NCI-H1105 (cell line): ENCODE data around the gene MYLK.

Source experiments
- DNase-seq: peaks from one replicate; lab custom pipeline; 2025; lab: John Stamatoyannopoulos, UW

MYLK gene

GRCh38 chr3:123587401-123587800, 296.7 kb downstream of the MYLK start:
- DNase-seq, result no peak

DNA sequence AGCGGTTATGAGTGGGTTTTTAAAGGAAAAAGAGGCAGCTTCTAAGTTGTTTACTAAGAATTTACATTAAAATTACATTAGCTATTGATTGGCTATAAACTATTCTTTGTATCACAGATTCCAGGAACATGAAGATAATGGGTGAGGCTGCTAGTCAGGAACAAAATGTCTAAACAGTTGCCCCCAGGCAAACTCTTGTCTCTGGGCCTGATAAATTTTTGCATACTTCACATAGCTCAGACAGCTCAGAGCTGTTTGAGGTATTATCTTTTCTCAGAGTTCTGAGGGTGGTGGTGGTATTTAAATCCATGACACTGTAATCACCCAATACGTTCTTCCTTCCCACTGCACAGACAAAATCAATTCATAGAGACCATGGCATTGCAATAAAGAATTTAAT, 297.2 kb downstream of the MYLK start:
- no peak for DNase-seq

DNA sequence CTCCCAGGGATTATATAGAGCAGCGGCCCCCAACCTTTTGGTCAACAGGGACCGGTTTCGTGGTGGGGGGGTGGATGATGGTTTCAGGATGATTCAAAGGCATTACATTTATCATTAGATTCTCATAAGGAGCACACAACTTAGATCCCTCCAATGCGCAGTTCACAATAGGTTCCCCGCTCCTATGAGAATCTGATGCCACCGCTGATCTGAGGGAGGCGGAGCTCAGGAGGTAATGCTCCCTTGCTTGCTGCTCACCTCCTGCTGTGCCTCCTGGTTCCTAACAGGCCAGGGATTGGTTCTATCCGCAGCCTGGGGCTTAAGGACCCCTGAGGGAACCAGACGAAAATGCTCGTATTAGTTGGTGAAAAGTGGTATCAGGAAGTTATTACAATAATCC, 298.0 kb downstream of the MYLK start:
- DNase-seq, result peak; percentile 92

DNA sequence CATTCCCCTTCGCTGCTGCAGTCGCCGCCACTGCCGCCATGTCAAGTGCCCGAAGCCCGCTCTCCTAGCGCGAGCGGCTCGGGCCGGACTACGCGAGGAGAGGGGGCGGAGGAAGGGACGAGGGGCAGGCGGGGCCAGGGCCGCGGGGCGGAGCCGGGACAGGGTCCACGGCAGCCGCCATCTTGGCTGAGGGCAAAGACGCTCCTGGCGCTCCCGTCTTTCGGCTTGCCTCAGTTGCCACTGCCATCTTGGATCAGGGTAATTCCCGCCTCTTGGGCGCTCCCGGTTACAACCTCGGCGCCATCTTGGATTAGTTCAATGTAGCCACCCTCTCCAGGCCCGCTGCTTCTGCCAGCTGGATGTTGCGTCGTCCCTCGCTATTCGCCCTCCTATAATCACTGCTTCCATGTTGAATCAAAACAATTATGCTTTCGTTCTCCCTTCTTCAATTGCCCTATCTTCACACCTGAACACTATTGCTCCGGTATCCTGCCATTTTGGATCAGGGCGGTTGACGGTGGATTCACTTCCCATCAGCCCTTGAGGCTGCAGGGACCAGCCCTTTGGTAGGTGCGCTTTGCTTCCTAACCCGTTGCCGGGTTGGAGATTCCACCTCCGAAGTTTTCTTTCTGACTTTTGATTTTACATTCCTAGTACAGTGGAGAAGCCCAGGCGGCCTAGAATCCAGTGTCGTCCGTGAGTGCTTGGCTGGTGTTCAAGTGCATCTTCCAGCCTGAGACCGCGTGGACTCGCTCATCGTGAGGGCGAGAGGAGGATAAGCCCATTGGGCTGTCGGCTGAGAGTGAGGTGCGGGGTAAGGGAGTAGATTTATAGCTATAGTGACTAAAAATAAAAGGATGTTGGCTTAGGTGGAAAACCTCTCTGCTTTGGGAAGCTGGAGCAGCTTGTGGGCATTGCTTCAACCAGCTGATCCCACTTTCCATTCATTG, 298.9 kb downstream of the MYLK start, which contains the start of gene HACD2:
HACD2 (minus strand) TSS at position 66 of the 950 bp plus-strand sequence; CDS start at position 40, 26 bp downstream.
- DNase-seq, result peak; percentile 100

GRCh38 chr3:123584284-123584987, 299.7 kb downstream of the MYLK start:
- peak; percentile 67 for DNase-seq

DNA sequence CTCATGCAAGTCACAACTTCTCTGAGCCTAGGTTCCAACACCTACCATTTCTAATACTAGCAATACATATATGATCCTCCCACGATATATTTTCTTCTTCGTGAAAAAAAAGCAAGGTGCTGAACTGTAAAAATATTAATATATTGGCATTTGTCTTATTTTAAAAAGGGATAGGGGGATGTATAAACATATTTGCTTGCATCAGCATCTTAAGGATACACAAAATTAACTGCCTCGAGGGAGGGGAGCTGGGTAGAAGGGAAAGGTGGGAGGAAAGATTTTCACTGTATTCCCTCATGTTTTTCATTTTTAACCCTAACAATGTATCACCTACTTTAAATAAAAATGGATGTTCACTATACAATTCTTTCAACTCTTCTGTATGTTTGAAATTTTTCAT, 300.6 kb downstream of the MYLK start:
- no peak for DNase-seq

DNA sequence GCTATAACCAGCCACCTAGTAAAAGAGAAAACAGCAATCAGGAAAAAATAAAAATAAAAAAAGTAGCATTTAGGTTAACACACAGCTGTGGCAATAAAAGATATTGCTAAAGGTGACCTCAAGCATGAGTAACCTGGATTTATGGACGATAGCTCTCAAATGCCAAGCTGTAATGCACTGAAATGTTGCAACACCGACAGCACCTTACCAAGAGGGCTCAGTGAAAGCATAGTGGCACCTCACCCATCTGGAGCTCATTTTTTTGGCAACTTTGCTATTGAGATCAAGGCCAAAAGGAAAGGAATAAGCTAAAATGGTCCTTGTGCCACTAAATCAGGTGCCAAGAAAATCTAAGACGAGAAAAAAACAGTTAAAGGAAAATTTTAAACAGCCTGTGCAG, 301.8 kb downstream of the MYLK start:
- no peak for DNase-seq

GRCh38 chr3:123576122-123576521, 308.0 kb downstream of the MYLK start:
- DNase-seq, result no peak

DNA sequence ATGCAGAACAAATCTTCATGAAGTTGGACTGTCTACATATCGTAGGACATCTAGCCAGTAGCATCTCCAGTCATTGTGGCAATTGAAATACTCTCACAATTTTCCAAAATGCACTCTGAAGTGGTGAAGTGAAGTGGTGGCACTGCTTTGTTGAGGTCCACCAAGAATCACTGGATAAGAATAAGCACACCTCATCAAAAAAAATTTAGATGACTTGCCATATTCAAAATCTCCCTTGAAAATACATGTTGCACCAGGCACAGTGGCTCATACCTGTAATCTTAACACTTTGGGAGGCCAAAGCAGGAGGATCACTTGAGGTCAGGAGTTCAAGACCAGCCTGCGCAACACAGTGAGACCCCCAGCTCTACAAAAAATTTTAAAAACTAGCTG, 312.2 kb downstream of the MYLK start:
- no peak for DNase-seq

DNA sequence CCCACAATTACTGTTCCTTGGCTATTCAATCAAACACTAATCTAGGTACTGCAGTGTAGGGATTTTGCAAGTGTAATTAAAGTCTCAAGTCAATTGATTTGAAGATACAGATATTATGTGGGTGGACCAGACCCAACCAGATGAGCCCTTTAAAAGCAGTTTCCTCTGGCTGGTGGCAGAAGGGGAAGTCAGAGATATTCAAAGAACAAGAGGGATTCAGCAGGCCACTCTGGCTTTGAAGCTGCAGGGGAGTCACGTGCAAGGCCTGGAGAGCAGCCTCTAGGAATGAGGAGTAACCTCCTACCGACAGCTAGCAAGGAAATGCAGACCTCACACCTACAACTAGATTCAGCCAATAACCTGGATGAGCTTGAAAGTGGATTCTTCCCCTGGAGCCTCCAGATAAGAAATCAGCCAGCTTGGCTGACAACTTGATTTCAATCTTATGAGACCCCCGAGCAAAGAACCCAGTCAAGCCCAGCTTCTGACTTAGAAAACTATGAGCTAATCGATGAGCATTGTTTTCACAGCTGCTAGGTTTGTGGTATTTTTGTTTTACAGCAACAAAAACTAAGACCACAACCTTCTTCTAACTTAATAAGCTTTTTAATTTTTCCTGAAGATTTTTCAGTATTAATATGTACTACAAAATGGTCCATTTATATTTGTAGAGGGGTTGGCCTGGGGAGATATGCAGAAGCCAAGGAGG, 312.7 kb downstream of the MYLK start:
- DNase-seq, result no peak

DNA sequence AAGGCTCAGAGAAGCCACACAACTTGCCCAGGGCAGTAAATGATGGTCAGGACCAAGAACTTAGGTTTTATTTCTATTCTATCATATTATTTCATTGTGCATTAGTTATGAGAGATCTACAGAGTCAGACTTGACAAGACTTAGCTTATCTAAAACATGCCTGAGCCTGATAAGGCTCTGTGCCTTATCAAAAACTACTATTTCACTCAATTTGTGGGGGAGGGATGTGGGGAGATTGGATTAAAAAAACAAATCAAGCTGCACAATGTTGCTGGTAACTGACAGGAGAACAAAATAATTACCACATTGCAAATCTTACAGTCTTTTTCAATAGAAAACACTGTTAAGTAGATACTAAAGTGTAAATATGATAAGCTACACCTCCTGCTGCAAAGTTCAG, 315.3 kb downstream of the MYLK start:
- DNase-seq, result no peak

DNA sequence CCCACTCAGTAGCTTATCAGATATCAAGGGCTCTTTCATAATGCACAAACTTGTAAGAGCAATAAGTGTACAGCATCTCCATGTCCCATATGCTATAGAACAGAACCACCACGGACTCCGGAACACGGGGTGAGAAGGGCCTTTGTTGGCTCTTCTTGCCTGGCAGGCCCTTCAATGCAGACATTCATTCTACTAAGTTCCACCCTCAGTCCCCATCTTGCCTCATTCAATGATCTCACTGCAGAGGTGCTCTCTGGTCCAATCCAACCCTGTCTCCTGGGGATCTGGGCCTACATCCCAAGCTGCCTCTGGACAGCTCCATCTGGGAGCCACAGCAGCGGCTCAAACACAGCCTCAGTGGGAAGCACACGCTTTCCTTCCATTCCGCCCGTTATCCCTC, 316.1 kb downstream of the MYLK start:
- no peak for DNase-seq

DNA sequence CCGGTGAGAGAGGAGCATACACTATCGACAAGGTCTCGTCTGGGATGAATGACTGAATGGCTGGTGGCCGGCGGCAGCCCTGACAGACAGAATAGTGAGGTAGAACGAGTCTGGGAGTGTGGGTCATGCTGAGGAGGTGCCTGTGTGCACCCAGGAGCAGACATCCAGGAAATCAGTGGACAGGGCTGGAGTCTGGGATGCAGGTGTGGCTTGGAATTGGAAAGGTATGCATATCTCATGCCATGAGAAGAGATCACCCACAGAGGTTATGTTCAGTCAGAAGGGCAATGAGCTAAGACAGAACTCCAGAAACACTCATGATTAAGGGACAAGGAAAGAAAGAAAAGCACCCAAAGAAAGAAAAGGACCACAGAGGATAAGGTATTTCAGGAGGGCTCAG, 320.1 kb downstream of the MYLK start:
- DNase-seq, result no peak

DNA sequence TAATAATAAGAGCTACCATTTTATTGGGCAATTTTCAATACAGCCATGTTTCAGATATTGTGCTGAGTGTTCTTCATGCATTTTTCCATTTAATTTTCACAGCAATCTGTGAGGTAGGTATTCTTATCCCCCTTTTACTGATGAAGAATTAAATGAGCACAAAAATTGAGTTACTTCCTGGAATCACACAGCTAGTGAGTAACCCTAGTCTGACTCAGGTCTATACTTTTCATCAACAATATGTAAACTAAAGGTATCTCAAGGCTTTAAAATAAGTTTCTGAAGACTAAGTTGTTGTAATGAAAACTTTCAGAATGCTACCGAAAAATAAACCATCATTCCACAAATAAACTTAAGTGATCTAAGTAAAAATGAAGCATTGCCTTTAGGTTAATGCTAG, 321.6 kb downstream of the MYLK start:
- no peak for DNase-seq

- no peak for DNase-seq
These were observed 322.9 kb downstream of the MYLK start for GRCh38 chr3:123561188-123561587.
